ENCODE results near the gene HEPH.

DNA sequence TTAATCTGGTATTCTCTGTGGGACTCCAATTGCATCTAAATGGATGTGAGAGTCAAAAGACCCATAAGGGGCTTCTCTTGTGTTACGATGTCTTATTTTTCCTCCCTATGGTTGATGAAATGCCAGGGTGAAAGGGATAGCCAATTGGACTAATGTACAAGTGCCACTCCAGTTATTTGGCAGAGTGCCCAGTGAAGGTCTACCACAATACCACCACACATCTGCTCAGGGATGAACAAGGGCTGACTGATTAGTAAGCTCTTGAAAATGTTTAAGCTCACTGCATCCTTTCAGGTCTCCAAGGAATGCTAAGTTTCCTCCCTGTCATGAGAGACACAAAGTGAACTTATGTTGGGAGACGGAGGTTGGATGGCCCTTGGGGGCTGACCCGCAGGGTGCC is 57.8 kb downstream of the HEPH start:
- no peak for TF ChIP-seq EZH2 (IDR thresholded peaks at IDR 0.05; ENCODE audit: low read depth, unreplicated experiment)
- TF ChIP-seq, protein P1, sequence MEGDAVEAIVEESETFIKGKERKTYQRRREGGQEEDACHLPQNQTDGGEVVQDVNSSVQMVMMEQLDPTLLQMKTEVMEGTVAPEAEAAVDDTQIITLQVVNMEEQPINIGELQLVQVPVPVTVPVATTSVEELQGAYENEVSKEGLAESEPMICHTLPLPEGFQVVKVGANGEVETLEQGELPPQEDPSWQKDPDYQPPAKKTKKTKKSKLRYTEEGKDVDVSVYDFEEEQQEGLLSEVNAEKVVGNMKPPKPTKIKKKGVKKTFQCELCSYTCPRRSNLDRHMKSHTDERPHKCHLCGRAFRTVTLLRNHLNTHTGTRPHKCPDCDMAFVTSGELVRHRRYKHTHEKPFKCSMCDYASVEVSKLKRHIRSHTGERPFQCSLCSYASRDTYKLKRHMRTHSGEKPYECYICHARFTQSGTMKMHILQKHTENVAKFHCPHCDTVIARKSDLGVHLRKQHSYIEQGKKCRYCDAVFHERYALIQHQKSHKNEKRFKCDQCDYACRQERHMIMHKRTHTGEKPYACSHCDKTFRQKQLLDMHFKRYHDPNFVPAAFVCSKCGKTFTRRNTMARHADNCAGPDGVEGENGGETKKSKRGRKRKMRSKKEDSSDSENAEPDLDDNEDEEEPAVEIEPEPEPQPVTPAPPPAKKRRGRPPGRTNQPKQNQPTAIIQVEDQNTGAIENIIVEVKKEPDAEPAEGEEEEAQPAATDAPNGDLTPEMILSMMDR (conservative IDR thresholded peaks at IDR 0.05; ENCODE audit: low read depth in 2 of 2): no peak
- no peak for TF ChIP-seq JUNB (IDR thresholded peaks at IDR 0.05; ENCODE audit: unreplicated experiment)
- TF ChIP-seq POLR2AphosphoS5 (IDR thresholded peaks at IDR 0.05; ENCODE audit: low read depth): no peak
- TF ChIP-seq, protein P2, sequence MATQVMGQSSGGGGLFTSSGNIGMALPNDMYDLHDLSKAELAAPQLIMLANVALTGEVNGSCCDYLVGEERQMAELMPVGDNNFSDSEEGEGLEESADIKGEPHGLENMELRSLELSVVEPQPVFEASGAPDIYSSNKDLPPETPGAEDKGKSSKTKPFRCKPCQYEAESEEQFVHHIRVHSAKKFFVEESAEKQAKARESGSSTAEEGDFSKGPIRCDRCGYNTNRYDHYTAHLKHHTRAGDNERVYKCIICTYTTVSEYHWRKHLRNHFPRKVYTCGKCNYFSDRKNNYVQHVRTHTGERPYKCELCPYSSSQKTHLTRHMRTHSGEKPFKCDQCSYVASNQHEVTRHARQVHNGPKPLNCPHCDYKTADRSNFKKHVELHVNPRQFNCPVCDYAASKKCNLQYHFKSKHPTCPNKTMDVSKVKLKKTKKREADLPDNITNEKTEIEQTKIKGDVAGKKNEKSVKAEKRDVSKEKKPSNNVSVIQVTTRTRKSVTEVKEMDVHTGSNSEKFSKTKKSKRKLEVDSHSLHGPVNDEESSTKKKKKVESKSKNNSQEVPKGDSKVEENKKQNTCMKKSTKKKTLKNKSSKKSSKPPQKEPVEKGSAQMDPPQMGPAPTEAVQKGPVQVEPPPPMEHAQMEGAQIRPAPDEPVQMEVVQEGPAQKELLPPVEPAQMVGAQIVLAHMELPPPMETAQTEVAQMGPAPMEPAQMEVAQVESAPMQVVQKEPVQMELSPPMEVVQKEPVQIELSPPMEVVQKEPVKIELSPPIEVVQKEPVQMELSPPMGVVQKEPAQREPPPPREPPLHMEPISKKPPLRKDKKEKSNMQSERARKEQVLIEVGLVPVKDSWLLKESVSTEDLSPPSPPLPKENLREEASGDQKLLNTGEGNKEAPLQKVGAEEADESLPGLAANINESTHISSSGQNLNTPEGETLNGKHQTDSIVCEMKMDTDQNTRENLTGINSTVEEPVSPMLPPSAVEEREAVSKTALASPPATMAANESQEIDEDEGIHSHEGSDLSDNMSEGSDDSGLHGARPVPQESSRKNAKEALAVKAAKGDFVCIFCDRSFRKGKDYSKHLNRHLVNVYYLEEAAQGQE (IDR thresholded peaks at IDR 0.05; ENCODE audit: unreplicated experiment): no peak
- TF ChIP-seq ZNF114 (CRISPR knock-in tag; IDR thresholded peaks at IDR 0.05): no peak
- TF ChIP-seq EZH2phosphoT487 (IDR thresholded peaks at IDR 0.05; ENCODE audit: unreplicated experiment): no peak
- no peak for TF ChIP-seq CREB1 (CRISPR knock-in tag; IDR thresholded peaks at IDR 0.05; ENCODE audit: low read depth)
- TF ChIP-seq NANOG (IDR thresholded peaks at IDR 0.05; ENCODE audit: borderline replicate concordance): no peak
